GM18519 (cell line): ENCODE data around the gene CKS1B.
"Not testable (repeated sequence)": the region's sequence is repeated elsewhere in the genome, so short reads cannot be mapped to it uniquely, and the experiment has no call there.

Experiments
- ATAC-seq: cut with Tn5 transposase; IDR thresholded peaks from one replicate; pipeline ENCODE4 v1.9.1; 2021; ENCODE audit warnings: mild to moderate bottlenecking, moderate library complexity; ENCODE audit not compliant: unreplicated experiment, low FRiP score

The CKS1B gene

DNA sequence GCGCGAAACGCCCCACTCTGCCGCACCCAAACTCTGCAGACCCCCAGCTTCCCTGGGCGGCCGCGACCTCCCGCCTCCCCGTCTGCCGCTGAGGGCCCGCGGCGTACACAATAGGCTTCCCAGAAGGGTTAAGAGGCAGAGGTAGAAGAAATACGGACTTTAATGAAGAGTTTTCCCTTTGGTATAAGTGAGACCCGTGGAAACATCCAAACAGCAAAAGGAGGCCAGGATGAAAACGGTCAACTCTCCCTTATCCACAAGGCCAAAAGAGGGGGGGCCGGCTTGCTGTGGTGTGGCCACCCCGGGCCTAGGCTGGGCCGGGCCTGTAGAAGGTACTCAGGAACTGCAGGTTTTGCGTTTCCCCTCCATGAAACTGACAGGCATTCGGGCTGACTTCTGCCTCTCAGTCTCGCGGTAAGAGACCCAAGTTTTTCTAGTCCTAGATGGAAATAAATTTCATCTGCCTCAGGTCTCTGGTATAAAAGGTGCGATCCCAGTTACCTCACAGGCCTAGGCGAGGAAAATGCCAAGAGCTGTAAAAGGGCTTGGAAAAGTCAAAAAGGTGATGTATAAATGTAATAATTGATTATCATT, 12.2 kb upstream of the CKS1B start:
- peak; percentile 17 for ATAC-seq

- no peak for ATAC-seq
These were observed 11.6 kb upstream of the CKS1B start for GRCh38 chr1:154962795-154963330.

DNA sequence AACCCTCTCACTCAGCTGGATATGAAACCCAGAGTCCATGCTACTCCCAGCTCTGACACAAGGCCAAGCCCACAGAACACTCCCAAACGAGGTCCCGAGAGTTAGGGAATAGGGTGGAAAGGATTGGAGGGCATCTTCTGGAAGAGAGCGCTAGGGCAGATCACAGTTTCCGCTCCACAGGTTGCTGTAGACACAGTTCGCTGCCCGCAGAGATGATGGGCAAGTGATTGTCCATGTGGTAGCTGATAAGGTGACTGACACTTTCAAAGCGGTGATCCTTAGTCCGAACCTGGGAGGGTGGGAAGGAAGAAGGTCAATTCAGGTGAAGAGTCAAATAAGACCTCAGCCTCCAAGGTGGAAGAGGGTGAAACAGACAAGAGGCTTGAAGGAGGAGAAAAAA, 10.8 kb upstream of the CKS1B start:
- ATAC-seq, result no peak

DNA sequence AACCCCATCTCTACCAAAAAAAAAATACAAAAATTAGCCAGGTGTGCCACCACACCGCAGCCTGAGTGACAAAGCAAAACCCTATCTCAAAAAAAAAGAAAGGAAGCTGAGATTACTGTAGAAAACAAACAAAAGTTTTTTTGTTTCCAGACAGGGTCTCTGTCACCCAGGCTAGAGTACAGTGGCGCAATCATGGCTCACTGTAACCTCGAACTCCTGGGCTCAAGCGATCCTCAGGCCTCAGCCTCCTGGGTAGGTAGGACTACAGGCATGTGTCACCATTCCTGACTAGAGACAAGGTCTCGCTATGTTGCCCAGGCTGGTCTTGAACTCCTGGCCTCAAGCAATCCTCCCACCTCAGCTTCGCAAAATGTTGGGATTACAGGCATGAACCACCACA, 10.1 kb upstream of the CKS1B start:
- no peak for ATAC-seq

GRCh38 chr1:154966111-154966510, 8.4 kb upstream of the CKS1B start:
- ATAC-seq, result no peak

- ATAC-seq, result no peak
These were observed 7.0 kb upstream of the CKS1B start for GRCh38 chr1:154967331-154967950.

DNA sequence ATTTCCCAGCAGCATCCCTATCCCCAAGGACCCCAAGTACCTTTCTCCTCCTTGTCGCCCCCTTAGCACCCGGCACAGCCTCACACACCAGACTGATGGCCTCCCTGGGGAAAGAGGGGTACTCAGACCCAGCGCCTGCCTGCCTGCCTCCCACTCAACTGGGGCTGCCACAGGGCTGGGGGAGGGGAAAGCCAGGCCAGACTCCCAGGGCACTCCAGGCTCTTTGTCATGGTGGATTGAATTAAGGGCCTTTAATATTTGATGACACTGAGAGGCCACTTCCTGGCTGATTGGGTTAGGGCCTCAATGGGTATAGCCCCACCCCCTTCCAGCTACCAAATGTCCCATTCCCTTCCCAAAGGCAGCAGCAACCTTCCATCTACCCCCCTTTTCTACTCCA, 5.8 kb upstream of the CKS1B start:
- ATAC-seq, result no peak

- no peak for ATAC-seq
These were observed 5.2 kb upstream of the CKS1B start for GRCh38 chr1:154969246-154969645.

- ATAC-seq, result no peak
These were observed 4.5 kb upstream of the CKS1B start for GRCh38 chr1:154969860-154970452.

DNA sequence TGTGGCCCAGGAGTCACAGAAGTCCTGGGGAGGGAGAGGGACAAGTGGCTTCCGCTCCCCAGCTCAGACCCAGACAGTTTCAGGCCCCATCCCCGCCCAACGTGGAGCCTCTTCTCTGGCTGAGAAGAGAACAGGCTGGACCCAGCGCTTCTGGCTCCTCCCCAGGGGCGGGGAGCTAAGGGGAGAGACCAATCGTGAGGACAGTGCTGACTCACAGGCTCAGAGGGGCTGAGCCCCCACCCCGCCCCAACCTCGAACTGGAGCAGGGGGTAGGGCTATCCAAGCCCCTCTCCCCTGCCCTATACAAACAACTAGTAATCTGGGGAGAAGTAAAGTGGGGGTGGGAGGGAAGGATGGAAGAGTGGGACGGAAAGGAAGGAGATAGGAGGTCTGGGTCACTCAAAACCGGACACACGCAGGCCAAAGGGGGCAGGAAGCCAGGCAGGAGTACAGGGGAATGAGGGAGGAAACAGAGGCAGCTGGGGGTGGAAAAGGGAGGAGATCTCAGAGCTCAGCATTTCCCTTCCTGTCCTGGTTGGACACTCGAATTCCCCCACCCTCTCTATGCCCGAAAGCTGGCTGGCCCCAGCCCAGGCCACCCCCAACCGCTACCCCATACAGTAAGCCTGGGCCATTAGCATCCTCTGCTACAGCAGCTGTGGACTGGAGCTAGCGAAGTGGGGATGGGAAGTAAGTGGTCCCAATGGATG, 3.7 kb upstream of the CKS1B start, which contains the start of gene SHC1:
Gene SHC1, minus strand, starts transcription at position 117 of the 710 bp plus-strand sequence. CDS start 221 bp downstream, outside the sequence.
- ATAC-seq, result no peak

- no peak for ATAC-seq
These were observed 3.0 kb upstream of the CKS1B start for GRCh38 chr1:154971341-154971998.

- no peak for ATAC-seq
These were observed 2.3 kb upstream of the CKS1B start for GRCh38 chr1:154972213-154972516.

- ATAC-seq, result no peak
These were observed 1.8 kb upstream of the CKS1B start for GRCh38 chr1:154972517-154973343.

DNA sequence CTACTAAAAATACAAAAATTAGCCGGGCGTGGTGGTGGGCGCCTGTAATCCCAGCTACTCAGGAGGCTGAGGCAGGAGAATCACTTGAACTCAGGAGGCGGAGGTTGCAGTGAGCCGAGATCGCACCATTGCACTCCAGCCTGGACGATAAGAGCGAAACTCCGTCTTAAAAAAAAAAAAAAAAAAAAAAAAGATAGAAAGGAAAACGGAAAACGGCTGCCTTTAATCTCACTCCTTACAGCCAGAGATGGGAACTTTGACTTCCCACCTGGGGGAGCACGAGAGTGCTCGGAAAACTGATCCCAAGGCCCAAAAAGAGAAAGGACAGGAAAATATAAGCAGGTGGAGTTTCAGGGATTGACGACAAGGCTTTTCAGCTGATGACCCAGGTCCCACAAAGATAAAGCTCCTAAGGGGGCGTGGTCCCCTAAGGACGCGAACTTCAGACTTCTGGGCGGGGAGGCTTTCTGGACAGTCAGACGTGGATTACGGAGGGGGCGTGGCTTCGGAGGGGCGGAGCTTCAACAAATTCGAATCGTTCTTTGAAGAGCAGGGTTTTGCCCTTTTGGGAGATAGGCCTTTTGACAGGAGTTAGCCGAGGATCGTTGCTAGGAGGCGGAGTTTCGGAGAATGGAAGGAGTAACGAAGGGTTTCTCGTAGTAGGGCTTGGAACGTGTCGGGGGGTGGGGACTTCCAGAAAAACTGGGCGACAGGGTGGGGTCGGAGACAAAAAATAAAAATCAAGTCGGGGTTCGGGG, 958 bp upstream of the CKS1B start:
- ATAC-seq, result no peak

GRCh38 chr1:154974808-154975408, 427 bp downstream of the CKS1B start:
- peak; percentile 26 for ATAC-seq

DNA sequence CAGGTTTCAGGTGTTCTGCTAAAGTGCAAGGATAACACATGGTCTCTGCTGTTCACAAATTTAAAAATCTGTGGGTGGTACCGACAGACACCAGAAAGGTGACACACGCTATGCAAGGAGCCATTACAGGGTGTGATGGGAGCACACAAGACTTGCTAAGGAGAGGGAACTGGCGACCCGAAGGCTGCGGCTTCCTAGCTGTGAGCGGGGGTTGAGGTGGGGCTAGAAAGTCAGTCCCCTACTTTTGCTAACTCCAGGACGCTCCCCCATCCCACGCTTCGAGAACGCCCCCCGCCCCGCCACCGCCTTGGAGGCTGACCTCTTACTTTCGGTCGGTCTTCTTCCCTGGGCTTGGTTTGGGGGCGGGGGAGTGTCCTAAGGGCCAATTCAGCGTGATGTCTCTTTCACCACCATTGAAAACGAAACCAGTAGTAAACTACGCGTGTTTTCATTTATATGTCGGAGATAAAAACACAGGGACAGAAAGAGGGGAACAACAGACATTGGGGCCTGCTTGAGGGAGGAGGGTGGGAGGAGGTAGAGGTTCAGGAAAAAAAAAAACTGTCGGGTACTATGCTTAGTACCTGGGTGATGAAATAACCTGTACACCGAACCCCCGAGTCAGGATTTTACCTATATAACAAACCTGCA, 1.1 kb downstream of the CKS1B start:
- ATAC-seq, result no peak

- not testable (repeated sequence) for ATAC-seq
These were observed 3.3 kb downstream of the CKS1B start for GRCh38 chr1:154977762-154978161.

- ATAC-seq, result no peak
These were observed 3.9 kb downstream of the CKS1B start for GRCh38 chr1:154978360-154978759.
